Activated effector memory CD4-positive, alpha-beta T cell treated with Interleukin-2 at 50 U/mL for 16 hours (primary cell): ENCODE results near the gene SLC12A6.
"Not testable (repeated sequence)": the region's sequence is repeated elsewhere in the genome, so short reads cannot be mapped to it uniquely, and the experiment has no call there.

Experiments used
- DNase-seq: peaks from one replicate; pipeline ENCODE4 v3.0.0-alpha.2; 2020

SLC12A6 gene

DNA sequence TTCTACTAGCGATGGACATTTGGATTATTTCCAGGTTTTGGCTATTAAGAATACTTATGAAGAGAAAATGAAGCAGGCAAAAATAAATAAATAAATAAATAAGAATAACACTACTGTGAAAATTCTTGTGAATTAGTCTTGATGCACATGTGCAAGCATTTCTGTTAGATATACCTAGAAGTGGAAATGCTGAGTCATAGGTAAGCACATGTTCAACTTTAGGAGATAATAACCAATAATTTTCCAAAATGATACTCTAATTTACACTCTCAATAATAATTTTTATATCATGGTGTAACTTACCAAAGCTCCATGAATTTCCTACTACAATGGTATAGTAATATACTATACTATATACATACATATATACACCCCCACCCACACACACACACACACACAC is 89.4 kb downstream of the SLC12A6 start:
- no peak for DNase-seq

DNA sequence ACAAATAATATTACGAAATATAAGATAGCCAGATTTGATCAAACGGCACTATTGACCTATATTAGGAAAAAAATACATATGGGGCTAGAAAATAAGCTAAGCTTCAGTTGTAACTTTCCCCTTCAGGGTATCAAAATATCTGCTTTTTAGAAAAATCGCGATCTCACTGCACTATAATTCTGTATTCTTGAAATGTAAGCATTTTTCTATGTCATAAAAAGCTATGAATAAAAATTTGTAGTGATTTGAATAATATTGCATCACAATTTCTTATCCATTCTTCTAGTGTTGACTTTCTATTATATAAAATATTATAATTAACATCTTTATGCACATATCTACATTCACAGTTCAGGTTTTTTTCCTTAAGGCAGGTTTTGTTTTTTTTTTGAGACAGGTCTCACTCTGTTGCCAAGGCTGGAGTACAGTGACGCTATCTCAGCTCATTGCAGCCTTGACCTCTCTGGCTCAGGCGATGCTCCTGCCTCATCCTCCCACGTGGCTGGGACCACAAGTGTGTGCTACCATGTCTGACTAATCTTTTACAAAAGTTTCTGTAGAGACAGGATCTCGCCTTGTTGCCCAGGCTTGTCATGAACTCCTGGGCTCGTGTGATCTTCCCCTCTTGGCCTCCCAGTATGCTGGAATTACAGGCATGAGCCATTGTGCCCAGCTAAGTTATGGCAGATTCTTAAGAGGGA is 91.2 kb downstream of the SLC12A6 start:
- no peak for DNase-seq

DNA sequence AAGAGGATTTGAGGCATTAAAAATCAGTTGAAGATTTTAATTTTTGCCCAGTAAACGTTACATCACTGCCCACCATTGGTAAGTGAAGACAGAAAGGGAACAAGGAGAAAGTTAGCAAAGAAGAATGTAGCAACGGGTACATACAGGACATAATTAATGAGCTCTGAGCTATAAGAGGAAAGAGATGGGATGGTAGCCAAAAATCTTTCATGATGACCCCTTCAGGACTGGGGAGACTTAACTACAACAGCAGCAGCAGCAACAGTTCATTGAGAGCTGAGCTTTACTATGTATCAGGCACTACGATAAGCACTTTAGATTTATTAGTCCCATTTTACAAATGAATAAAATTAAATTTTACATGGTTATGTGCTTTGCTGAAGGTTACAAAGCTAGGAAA is 94.4 kb downstream of the SLC12A6 start:
- no peak for DNase-seq

DNA sequence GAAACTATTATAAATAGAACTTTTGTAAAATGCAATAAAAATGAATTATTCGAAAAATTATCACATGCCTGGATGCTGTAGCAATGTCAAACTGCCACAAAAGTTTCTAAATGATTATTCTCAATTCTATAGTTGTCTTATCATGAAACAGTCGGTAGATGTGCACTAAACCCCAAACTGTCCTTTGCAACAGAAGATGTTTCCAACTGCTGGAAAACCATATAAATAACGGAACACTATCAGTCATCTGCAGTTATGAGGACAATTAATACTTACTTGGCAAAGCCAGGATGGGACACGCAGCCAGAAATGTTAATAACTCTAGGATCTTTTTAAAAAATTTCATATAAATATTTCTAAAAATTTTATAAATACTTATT is 95.3 kb downstream of the SLC12A6 start:
- DNase-seq, result no peak

DNA sequence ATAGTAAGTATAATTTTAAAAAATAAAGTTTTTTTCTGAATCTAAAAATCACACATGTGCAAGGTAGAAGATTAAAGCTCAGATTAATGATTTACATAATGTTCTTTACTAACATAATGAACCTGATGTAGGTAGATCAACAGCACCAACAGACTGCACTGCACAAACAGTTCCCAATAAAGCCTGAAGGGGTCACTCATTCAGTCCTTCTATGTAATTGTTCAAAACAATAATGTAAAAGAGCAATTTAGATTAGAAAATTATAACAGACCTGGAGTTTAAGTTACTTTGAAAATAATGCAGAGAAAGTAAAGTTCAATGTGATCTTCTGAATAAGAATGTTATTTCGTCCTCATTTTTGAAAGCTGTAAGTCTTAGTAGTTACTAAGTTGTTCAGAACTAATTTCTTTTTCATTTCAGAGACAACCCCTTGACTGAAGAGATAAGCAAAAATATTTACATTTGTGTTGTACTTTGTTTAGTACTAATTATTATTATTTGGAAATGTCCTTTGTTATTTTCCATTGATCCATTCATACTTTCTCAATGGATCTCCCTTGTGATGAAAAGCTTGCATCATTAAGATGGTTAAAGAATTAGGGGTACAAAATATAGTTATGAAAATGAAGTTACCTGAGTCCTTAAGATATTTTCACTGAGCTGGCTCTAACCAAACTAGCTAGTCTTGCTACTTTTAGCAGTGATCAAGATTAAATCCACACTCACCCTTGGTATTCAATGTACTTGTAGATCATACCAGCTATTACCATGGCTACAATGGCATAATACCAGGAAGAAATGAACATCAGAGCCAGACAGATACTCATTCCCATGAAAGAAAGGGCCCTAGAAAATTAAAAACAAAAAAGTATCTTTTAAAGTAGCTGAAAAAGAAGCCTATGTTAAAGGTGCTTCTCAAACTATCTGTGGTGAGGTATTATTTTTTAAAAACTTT is 95.9 kb downstream of the SLC12A6 start:
- no peak for DNase-seq

DNA sequence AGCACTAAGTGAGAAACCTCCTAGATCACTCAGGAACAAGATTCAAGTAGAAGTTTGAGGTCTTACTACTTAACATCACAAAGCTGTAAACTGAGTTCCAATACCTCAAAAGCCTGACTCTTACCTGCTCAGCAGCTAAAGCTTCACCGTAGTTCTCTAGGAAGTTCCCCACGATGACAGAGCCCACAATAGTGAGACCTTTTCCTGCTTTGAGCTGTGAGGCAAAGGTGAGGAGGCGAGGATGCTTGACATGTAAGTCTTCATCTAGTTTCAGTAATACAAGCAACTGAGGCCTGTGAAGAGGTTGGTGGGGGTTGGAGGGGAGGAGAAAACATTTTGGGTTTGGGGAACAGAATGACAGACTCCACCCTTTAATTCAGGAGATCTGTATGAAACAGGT is 97.0 kb downstream of the SLC12A6 start:
- DNase-seq, result no peak

DNA sequence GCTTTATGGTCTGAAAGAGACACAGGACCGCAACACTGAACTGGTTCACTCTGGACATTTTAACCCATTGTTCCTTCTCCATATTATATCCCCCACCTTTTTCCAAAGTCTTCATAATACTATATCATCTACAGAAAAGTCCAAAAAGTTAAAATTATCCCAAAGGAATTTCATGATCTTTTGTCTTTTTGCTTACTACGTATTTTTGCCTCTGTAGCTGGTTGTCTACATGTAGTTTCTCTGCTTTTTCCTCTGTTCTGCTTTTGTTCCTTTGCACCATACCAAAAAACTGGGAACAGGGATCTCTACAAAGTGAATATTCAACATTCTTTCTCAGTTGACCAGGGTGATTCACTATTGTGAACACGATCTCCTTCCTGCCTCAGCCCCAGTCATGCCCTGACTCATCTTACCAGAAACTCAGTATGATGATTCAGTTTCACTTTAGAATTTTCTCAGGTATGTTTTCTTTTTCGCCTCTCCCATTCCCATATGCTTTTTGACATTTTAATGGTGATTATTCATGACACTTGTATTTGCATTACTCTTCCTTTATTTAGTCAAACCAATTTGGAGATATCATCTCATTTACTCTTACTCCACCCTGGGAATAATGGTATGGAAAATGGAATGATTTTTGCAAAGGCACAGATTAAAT is 98.3 kb downstream of the SLC12A6 start:
- DNase-seq, result no peak

DNA sequence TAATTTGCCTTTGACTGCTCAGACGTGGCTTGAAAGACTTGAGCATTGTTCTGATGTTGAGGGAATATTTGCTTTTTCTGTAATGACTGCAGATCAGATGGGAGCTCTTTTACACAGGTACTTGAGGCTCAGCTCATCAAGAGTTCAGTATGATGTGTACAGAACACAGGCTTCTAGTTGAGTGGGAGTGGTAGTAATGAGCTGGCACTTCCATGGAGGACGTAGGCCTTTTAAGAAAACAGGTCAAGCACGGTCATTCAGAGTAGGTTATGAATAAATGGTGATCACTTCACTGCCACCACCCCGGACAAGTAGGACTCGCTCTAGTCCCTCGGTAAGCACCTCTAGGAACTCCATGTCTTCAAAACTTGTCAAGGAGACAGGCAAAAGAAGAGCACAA is 104.0 kb downstream of the SLC12A6 start:
- DNase-seq, result no peak

DNA sequence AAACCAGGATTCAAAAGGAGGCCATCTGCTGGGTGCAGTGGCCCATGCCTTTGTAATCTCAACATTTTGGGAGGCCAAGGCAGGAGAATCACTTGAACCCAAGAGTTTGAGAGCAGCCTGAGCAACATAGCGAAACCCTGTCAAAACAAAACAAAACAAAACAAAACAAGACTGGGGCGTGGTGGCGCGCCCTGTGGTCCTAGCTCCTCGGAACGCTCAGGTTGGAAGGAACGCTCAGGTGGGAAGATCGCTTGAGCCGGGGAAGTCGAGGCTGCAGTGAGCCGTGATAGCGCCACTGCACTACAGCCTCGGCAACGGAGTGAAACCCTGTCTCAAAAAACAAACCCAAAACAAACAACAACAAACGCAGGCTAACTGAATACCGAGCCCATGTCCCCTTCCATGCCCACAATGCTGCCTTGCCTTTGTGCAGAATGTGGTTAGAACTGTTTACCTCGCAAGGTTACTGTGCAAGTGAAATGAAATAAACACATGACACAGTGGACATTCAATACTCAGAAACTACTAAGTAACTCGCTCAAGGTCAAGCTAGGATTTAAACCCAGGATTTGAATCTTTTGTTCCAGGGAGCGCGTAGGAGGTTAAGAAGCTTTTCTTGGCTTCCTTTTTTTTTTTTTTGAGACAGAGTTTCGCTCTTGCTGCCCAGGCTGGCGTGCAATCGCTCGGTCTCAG is 113.5 kb downstream of the SLC12A6 start:
- no peak for DNase-seq

DNA sequence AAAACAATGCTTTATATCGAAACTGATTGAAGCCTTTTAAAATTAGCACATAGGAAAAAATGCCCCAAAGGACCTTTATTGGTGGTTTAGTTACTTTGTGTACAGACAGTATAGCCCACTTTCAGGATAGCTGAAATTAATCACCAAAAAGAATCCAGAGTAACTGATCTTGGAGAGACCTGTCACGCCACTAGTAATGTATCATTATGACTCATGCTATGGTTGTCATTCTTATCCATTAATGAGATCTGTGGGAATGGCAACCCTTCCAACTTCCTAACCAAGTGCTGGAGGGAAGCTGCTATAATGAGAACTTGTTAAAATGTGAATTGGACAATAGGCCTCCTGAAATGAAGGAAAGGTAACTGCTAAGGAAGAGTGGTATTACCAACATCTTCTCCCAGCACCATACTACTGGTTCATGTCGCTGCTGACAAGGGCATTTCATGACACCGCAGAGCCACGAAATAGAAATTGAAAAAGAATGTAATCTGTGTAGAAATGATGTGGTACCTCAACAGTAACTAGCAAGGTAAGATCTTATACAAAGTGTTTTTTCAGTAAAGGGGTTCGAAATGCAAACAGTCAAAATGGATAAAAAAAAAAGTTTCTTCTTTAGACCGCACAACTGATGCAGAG is 119.9 kb downstream of the SLC12A6 start:
- no peak for DNase-seq

DNA sequence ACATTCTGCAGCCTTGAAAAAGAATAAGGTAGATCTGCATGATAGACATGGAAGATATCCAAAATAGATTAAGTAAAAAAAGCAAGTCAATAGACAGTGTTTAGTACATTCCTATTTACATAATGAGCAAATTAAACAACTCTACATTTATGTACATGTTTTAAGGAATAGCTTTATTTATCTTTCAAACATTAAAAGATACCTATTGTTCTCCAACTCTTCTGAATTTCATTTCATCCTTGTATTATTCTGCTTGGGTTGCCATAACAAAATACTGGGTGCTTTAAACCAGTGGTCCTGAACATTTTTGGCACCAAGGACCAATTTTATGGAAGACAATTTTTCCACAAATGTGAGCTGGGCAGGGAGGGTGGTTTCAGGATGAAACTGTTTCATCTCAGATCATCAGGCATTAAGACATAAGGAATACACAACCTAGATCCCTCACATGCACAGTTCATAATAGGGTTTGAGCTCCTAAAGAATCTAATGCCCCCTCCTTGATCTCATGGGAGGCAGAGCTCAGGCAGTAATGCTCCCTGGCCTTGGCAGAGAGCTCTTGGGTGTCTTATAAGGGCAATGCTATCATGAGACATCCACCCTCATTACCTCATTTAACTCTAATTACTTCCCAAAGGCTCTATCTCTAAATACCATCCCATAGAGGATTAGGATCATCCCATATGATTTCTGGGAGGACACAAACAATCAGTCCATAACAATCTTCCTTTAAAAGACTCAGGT is 120.9 kb downstream of the SLC12A6 start:
- no peak for DNase-seq

DNA sequence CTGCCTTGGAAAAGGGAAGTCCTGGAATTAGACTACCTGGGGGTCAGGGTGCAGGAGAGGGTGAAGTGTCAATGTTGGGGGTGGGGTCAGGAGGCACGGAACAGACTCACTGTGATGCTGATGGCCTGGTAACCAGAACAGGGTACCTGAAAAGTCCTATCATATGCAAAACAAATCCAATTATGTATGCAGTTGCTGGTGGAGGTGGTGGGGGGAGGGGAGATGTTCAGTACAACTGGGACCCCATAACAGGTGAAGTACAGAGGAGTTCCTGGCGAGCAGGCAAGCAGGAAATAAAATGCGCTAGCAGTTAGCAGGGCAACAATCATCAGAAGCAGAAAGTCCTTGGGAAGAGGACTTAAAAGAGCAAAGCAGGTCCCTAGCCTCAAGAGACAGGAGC is 123.4 kb downstream of the SLC12A6 start:
- DNase-seq, result no peak

DNA sequence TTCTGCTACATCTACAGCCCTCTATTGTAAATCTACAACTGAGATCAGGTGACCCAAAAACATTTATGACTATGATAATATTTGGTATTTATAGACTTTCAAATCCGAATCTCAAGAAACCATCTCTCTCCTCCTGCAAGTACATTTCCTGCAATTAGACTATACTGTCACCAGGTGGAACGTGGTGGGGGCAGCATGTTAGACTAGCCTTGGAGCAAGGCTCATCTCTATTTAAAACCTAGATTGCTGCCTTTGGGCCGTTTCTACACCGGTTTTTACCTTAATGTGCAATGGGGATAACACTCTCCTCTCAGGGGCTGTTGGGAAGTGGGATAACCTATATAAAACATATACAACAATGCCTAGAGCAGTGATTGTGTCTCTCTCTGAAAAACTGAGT is 123.9 kb downstream of the SLC12A6 start:
- DNase-seq, result no peak

DNA sequence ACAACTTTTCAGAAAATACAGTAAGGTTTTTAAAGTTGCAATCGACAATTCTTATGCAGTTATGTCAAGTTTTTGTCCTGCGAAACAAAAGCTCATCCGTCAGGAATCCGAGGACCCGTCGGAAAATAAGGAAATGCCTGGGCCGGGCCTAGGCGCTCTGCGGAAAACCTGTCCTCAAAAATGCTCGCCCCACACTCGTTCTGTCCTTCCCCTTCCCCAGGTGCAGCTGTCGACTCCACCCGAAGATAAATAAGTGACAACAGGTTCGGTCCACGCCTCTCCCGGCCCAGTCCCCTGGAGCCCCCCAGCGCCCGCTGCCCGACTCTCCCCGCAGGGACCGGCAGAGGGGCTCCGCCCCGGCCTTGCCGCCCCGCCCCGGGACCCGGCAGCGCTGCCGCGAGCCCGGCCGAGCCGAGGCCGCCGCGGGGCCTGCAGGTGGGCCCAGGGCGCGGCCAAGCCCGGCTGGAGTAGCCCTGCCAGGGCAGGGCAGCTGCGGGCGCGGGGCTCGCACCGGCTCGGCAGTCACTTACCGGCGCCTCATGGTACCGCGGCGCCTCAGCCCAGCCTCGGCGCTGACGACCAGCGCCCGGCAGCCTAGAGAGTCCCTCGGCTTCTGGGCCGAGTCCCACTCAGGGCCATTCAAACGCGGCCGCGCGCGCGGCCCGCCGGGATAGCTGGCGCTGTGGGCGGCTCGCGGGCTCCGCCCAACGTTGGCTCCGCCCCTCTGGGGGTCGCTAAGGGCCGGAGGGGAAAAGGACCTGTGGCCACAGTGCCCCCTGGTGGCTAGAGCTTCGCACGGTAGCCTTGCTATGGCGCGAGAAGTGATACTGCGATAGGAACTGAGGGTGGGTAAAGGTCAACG is 127.9 kb downstream of the SLC12A6 start, which contains the start of gene KATNBL1:
KATNBL1 (minus strand) TSS at position 676 of the 862 bp plus-strand sequence. CDS start 46,420 bp downstream, outside the sequence.
- DNase-seq, result peak; percentile 92

DNA sequence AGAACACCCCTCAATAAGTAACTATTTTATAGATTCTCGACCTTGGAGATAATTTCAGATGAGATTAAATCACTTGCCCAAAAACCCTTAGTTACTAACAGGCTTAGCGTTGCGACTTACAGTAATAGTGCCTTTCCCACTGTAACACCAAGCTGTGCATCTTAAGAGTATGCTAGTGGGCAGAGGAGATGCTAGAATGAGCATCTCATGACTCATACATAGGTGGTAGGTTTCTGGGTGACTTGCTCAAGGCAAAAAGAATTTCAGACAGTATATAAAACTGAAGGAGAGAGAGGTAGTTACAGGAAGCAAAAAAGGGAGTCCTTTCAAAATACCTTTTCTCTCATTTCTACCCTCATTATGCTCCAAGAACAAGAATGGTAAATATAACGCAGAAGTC is 131.6 kb downstream of the SLC12A6 start:
- no peak for DNase-seq

DNA sequence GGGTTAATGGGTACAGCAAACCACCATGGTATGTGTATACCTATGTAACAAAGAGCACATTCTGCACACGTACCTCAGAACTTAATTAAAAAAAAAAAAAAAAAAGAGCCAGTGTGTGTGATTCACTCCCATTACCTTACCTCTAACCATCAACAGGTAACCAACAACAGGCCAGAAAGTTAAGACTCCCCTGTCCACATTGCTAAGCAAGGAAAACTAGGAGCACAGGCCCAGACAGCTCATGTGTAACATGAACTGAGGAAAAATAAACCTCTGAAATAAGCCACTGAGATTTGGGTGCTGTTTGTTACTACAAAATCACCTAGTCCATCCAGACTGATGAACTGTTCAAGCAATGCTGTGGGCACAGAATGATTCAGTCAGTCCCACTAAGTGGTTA is 133.6 kb downstream of the SLC12A6 start:
- DNase-seq, result no peak

DNA sequence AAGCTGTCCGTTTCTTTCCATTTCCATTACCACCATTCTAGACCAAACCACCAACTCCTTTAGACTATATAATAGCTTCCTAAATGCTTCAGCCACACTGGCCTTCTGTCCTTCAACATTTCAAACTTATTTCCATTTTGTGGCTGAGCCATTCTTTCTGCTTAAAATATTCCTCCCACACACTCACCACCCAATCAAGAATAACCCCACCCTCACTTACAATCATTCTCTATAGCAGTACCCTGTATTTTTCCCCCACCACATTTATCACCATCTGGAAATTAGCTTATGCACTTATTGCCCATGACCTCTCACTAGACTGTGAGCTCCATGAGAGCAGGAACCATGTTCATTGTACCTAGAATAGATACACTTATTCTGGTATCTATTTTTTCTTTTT is 134.3 kb downstream of the SLC12A6 start:
- DNase-seq, result no peak

DNA sequence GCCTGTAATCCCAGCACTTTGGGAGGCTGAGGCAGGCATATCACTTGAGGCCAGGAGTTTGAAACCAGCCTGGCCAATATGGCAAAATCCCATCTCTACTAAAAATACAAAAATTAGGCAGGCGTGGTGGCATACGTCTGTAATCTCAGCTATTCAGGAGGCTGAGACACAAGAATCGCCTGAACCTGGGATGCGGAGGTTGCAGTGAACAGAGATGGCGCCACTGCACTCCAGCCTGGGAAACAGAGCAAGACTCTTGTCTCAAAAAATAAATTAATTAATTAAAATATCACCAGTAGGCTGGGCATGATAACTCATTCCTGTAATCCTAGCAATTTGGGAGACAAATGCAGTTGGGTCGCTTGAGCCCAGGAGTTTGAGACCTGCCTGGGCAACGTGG is 144.3 kb downstream of the SLC12A6 start:
- DNase-seq, result not testable (repeated sequence)

DNA sequence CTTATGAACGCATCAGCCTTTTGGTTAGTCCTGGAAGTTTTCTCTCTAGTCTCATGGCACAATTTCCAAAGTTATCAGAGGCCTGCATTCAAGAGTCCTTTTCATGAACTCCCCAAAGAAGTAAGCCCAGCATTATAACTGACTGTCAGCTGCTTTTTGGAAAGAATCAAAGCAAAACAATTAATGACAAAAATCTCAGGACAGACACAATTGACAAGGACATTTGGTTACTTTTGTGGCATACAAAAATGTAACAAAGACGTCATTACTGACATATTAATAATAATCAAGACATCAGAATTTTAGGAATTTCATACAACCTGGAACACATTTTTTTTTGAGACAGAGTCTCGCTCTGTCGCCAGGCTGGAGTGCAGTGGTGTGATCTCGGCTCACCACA is 148.9 kb downstream of the SLC12A6 start:
- no peak for DNase-seq

DNA sequence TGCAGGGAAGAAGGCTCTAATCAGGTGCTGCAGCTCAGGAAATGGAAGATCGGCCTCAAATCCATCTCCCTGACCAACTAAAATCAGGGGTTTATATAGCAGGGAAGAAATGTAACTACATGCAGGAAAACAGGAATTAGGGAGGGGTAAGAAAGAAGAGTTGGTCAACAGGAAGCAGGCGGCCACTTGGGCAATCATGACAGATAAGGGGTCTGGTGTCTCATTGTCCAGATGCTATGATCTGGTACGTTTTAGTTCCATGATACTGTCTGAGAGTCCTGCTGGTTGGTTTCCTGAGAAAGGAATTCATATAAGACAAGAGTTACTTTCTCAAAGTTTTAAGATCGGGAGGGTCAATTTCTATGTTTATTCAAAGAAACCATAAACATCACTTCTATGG is 151.9 kb downstream of the SLC12A6 start:
- DNase-seq, result no peak

DNA sequence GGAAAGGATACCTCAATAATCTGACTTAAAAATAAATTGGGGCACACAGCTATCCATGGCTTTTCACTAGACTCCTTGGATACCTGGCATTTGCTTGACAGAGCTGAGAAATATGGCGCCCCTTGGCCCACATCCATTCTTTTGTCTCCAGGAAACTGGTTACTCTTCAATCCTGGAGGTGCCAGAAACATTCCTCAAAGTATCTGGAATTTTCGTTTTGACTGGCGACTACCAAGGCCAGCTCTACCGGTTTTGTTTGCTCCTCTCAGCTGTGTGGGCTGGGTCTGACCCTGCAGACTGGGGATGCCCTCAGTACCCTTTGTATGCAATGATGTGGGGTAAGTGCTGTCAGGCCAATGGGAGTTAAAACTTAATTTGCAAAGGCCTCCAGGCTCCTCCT is 154.6 kb downstream of the SLC12A6 start:
- DNase-seq, result no peak
